AG04450 (cell line): ENCODE results near the gene USP38. TPM values are rescaled to one million over a fixed set of nuclear protein-coding genes. Genes with fewer than 3 reads are reported as not detected.

Source experiments
- CTCF ChIA-PET: fragments of 300-600, 350-600 bp; formaldehyde crosslinking; extraction: SDS; loops from one replicate; lab custom pipeline; 2022; ENCODE audit warnings: antibody characterized with exemption, inconsistent platforms; lab: Charles Lee
- POLR2A ChIA-PET: fragments of 350-600 bp; formaldehyde crosslinking; extraction: SDS; loops from one replicate; lab custom pipeline; 2021; ENCODE audit warnings: antibody characterized with exemption, inconsistent platforms; lab: Yijun Ruan, JAX
- DNase-seq: peaks from one replicate; pipeline ENCODE4 v3.0.0-alpha.2; 2011; ENCODE audit warnings: low read depth, low spot score
- H3K27ac ChIP-seq: one replicate; pipeline ENCODE4 v1.5.1; 2012; ENCODE audit warnings: low read depth, low read length, control low read depth
- H3K27me3 ChIP-seq: one replicate; pipeline ENCODE4 v1.6.0; 2012; ENCODE audit warnings: low read length; ENCODE audit not compliant: control insufficient read depth, insufficient read depth
- H3K4me3 ChIP-seq: 2 replicates; pipeline ENCODE4 v1.5.1; 2011; ENCODE audit warnings: mild to moderate bottlenecking, low read depth, low read length, control low read depth
- H3K9me3 ChIP-seq: 2 replicates; pipeline ENCODE4 v1.5.1; 2012; ENCODE audit warnings: low read length; ENCODE audit not compliant: control insufficient read depth, insufficient read depth
- CTCF ChIP-seq: IDR thresholded peaks from 2 replicates; pipeline ENCODE4 v1.5.1; 2011; ENCODE audit warnings: low read depth, low read length, control low read depth, inconsistent platforms
- polyA plus RNA-seq: library from polyadenylated mRNA; depleted of rRNA; stranded (reverse); fragments of >200 nt; gene quantifications from 2 replicates; pipeline ENCODE4 v1.2.3, GENCODE V29; 2011

The USP38 gene
- polyA plus RNA-seq, 1 experiment, result 14.1 TPM

- DNase-seq, result no peak
- CTCF ChIA-PET, result no interaction called here
- Histone ChIP-seq H3K27me3 (no peaks in the 10 kb centered on the region), H3K4me3 (no peak overlapping the region), H3K27ac (no peak overlapping the region), H3K9me3 (no peaks in the 10 kb centered on the region)
- POLR2A ChIA-PET, result no interaction called here
- TF ChIP-seq CTCF, result no peak
Observed at GRCh38 chr4:143240939-143241679, 56.4 kb downstream of the USP38 start.

- Histone ChIP-seq H3K27me3 (no peaks in the 10 kb centered on the region), H3K27ac (no peak overlapping the region), H3K9me3 (no peaks in the 10 kb centered on the region), H3K4me3 (no peak overlapping the region)
- DNase-seq, result no peak
- POLR2A ChIA-PET, result no interaction called here
- CTCF ChIA-PET, result no interaction called here
- no peak for TF ChIP-seq CTCF
Observed at GRCh38 chr4:143241892-143242291, 57.2 kb downstream of the USP38 start.

- TF ChIP-seq CTCF, result no peak
- ChIA-PET POLR2A (no interaction called here), CTCF (no interaction called here)
- Histone ChIP-seq H3K27ac (no peak overlapping the region), H3K9me3 (no peaks in the 10 kb centered on the region), H3K4me3 (no peak overlapping the region), H3K27me3 (no peaks in the 10 kb centered on the region)
- DNase-seq, result no peak
Observed at GRCh38 chr4:143243041-143243440, 58.3 kb downstream of the USP38 start.

GRCh38 chr4:143246977-143247376 lies 62.3 kb downstream of the USP38 start:
- H3K9me3 ChIP-seq, result no peaks in the 10 kb centered on the region
- no peak for TF ChIP-seq CTCF
- CTCF ChIA-PET, result no interaction called here
- no peak for DNase-seq
- no peaks in the 10 kb centered on the region for H3K27me3 ChIP-seq
- H3K27ac ChIP-seq, result no peak overlapping the region
- H3K4me3 ChIP-seq, result no peak overlapping the region
- POLR2A ChIA-PET, result no interaction called here

DNA sequence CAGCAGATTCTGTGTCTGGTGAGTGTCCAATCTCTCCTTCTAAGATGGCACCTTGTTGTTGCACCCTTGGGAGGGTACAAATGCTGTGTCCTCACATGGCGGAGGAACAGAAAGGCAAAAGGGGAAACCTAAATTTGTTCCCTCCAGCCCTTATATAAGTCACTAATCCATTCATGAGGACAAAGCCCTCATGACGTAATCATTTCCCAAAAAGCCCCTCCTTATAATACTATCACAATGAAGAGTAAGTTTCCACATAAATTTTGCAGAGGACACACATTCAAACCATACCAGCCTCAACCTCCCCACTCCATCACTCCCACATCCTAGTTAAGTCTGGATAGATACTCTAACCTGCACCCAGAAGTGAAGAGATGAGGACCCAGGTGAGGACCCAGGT lies 63.1 kb downstream of the USP38 start:
- Histone ChIP-seq H3K9me3 (no peaks in the 10 kb centered on the region), H3K4me3 (no peak overlapping the region), H3K27me3 (no peaks in the 10 kb centered on the region), H3K27ac (no peak overlapping the region)
- no peak for DNase-seq
- CTCF ChIA-PET, result no interaction called here
- no peak for TF ChIP-seq CTCF
- POLR2A ChIA-PET, result no interaction called here
